WTC11 (cell line): Measurements from ENCODE around the gene BICD1.

Experiments used
- ATF1 ChIP-seq: sonication (generic); formaldehyde crosslinking; IDR thresholded peaks from 2 replicates; pipeline ENCODE4 v1.8.1; 2023; ENCODE audit warnings: mild to moderate bottlenecking, moderate library complexity, missing genetic modification reagents
- CTCF ChIP-seq: fragments of 200-600 bp; IDR thresholded peaks from 2 replicates; pipeline ENCODE4 v1.8.0; 2022; ENCODE audit warnings: antibody characterized with exemption
- FOXJ3 ChIP-seq: sonication (generic); formaldehyde crosslinking; IDR thresholded peaks from 2 replicates; pipeline ENCODE4 v1.9.0; 2021; ENCODE audit warnings: missing genetic modification reagents, mild to moderate bottlenecking, borderline replicate concordance
- IRF2 ChIP-seq: sonication (generic); formaldehyde crosslinking; IDR thresholded peaks from 2 replicates; pipeline ENCODE4 v1.8.0; 2022; ENCODE audit warnings: low read depth, missing genetic modification reagents, borderline replicate concordance
- JUN ChIP-seq: sonication (generic); formaldehyde crosslinking; IDR thresholded peaks from 2 replicates; pipeline ENCODE4 v1.8.0; 2023; ENCODE audit warnings: mild to moderate bottlenecking, missing genetic modification reagents
- RELA ChIP-seq: sonication (generic); formaldehyde crosslinking; IDR thresholded peaks from 2 replicates; pipeline ENCODE4 v1.8.1; 2022; ENCODE audit warnings: missing genetic modification reagents, mild to moderate bottlenecking, borderline replicate concordance
- TEAD4 ChIP-seq: sonication (generic); formaldehyde crosslinking; IDR thresholded peaks from 2 replicates; pipeline ENCODE4 v1.8.0; 2022; ENCODE audit warnings: mild to moderate bottlenecking, missing genetic modification reagents

GRCh38 chr12:32255588-32255987 lies 148.9 kb downstream of the BICD1 start:
- TF ChIP-seq CTCF (no peak), TEAD4 (no peak), FOXJ3 (CRISPR knock-in tag) (no peak), RELA (no peak), JUN (CRISPR knock-in tag) (no peak), ATF1 (CRISPR knock-in tag) (no peak), IRF2 (CRISPR knock-in tag) (no peak)
